GM21717 (cell line): ENCODE measurements around the gene CALCA.

Experiments
- ATAC-seq: cut with Tn5 transposase; IDR thresholded peaks from one replicate; pipeline ENCODE4 v1.9.1; 2021; ENCODE audit warnings: mild to moderate bottlenecking, moderate library complexity; ENCODE audit not compliant: unreplicated experiment

Gene CALCA

DNA sequence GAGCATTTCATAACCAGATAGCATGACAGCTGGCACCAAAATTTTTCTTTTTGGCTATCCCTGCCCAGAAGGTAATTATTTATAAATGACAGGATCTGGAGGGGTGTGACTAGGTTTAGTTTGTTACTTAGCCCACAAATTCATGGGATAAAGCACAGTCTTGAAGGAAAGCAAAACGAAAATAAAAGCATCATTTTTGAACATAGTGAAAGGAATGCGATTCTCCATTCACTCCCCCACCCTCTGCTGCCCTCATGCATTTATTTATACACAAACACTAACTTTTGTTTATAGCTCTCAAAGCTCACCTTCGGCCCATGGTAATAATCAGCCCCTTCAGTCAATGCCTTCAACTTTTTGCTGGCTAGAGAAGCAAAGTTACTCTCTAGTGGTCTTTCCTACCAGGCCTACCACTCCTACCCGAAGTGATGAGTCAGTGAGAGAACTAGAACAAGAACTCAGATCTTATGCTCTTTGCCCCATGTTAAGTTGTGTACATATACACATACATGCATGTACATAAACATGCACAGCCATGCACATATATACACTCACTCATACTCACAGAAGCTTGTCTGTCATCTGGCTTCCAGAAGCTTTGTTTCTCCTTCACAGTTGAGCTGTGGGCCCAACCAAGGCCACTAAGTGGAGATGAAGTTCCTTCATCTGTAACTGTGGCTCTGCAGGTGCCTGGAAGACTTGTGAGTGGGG lies 22.6 kb downstream of the CALCA start:
- ATAC-seq = no peak

DNA sequence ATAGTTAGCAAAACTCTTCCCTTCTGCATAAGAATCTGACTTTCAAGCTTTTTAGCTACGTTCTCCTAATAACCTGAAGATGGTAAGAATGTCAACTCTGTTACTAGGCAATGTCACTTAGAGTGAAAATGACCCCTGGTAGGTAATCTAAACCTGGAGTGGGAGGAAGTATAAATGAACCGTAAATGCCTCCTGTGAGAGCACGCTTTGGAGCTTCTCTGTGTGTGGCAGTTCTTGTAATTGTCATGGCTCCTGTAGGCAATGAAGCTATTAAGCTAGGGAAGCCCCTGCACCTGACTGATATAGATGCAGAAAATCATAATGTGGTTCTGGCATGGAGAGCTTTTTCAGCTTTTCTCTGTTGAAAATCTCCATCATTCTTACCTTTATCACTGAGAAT lies 29.4 kb downstream of the CALCA start:
- no peak for ATAC-seq

- ATAC-seq = no peak
Measured at GRCh38 chr11:14938936-14939335, 33.2 kb downstream of the CALCA start.

- ATAC-seq = no peak
Measured at GRCh38 chr11:14934641-14935351, 37.4 kb downstream of the CALCA start.

DNA sequence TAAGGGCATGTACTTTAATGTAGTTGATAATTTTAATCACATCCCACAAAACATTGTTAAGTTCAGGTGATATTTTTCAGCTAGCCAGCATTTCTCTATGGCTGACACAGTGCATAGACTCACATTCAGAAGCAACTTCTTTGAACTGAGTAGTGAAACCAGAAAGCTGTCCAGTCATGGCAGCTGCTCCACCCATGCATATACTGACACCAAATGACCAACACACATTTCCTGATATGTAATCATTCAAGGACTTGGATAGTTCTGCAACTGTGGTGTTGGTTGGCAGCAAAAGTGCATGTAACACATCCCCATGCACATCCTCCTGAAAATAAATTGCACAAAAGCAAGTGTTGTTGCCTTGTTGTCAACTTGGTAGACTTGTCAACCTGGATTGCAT lies 39.7 kb downstream of the CALCA start:
- ATAC-seq = no peak

DNA sequence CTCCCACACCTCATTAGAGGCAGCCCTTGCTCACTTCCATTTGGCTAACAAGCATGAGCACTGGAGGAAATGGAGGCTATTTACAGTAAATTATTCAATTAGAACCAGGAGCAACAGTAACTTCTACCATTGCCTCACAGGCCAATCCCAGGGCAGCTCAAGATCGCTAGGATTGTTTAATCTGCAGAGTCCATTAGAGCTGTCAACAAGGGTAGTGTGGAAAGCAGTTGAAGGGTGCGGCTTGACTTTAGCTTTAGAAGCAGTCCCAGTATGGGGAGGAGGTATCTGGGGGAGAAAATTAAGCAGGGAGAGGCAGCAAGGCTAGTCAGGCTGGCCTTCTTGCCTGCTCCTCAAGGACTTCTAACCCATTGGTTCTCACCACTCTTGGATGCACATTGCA lies 41.8 kb downstream of the CALCA start:
- ATAC-seq = no peak

GRCh38 chr11:14927146-14927545 lies 45.0 kb downstream of the CALCA start:
- no peak for ATAC-seq

GRCh38 chr11:14924318-14924717 lies 47.8 kb downstream of the CALCA start:
- no peak for ATAC-seq
